Activated naive CD4-positive, alpha-beta T cell (primary cell): ENCODE data around the gene HIKESHI.
"Not testable (repeated sequence)": the region's sequence is repeated elsewhere in the genome, so short reads cannot be mapped to it uniquely, and the experiment has no call there.

ENCODE experiments used
- DNase-seq, 4 experiments: peaks; one replicate each; lab custom pipeline; 2025; lab: John Stamatoyannopoulos, UW

HIKESHI gene

DNA sequence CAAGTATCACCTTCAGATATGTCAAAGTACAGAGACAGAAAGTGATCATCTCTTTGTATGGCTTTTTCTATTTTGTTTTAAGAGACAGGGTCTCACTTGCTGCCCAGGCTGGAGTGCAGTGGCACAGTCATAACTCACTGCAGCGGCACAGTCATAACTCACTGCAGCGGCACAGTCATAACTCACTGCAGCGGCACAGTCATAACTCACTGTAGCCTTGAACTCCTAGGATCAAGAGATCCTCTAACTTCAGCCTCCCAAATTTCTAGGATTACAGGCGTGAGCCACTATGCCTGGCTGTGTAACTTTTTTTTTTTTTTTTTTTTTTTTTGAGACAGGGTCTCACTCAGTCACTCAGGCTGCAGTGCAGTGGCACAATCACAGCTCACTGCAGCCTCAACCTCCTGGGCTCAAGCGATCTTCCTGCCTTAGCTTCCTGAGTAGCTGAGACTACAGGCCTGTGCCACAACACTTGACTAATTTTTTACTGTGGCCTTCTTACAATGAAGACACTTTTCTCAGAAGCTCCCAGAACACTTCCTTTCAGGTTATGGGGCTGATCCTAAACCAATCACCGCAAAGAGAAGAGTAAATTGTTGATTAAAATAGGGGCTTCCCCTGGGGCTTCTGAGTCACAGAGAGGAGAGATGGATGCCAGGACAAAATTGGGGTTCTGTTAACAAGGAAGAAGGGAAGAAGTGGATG, 9.0 kb upstream of the HIKESHI start:
- DNase-seq, result no peak

DNA sequence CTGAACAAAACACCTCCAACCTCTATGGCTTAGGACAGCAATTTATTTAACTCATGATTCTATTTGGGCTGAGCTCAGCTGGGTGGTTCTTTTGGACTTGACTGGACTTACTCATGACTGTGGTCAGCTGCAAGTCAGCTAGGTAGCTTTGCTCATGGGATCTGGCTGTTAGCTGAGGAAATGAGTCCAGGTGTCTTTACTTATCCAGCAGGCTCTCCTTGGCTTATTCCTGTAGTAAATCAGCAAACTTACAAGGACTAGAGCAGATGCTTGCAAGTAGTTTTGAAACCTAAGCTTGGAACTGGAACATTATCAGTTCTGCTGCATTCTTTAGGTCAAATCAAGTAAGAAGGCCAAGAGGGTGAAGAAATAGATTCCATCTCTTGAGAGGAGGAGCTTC, 8.0 kb upstream of the HIKESHI start:
- DNase-seq, result no peak

DNA sequence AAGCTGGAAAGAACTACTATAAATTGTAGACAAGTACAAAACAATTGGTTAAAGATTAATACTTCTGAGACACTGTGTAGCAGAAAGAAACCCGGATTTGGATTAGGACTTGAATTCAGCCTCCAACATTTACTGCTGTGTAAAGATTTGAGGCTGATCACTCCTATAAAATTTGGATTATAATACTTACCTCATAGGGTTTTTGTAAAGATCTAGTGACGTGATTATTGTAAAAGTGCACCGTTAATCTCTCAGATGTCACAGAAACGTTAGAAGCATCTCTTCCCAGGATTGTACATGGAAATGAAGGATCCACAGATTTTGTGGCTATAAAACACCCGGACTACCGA, 323 bp upstream of the HIKESHI start:
- no peak for DNase-seq

DNA sequence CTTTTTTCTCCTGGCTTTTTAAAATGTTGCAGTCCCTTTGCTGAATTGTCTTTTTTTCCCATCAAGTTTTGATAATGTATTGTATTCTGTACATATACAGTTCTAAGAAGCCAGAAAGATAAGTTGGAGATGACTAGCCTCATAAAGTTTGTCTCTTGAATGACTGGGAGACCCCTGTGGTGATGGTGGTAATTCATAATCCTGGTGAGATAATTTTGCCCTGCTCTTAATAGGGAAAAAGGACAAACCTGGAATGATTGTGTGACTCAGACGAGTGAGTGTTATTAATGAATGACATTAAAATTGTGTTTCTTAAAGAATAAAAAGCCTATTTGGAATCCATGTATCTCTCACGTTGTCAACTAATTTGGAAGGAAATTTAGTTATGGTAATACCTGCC, 1.2 kb downstream of the HIKESHI start:
- no peak for DNase-seq

DNA sequence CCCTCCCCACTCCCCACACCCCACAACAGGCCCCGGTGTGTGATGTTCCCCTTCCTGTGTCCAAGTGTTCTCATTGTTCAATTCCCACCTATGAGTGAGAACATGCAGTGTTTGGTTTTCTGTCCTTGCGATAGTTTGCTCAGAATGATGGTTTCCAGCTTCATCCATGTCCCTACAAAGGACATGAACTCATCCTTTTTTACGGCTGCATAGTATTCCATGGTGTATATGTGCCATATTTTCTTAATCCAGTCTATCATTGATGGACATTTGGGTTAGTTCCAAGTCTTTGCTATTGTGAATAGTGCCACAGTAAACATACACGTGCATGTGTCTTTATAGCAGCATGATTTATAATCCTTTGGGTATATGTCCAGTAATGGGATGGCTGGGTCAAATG, 6.7 kb downstream of the HIKESHI start:
- not testable (repeated sequence) for DNase-seq

DNA sequence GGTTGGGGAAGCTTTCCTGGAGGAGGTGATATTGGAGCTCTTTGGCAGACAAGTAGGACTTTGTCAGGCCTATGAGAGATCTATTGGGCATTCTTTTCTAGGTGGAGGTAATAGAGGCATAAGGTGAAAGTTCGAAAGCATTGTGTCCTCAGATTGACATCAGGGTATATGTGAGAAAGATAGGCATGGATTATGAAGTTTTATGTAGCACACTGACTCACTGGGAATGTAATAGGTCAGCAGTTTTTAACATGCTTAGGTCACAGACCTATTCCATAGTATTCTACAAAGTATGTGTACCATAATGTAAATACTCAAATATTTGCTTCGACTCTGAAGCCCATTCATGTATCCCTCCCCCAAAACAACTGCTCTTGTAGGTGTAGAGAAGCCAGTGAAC, 11.8 kb downstream of the HIKESHI start:
- no peak for DNase-seq

DNA sequence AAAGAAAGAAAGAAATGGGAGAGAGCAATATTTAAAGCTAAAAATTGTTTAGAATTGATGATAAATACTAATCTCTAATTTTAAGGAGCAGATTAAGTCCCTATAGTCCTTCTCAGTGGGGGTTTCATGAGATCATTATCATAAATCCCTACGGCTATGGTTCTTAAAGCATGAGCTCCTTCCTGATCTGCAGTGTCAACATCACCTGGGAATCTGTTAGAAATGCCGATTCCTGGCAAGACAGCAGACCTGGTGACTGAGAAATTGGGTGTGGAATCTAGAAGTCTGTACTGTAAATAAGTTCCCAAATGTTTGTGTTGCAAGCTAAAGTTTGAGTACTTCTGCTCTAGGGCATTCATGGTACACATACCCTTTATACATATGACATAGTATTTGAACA, 12.6 kb downstream of the HIKESHI start:
- DNase-seq, result no peak

DNA sequence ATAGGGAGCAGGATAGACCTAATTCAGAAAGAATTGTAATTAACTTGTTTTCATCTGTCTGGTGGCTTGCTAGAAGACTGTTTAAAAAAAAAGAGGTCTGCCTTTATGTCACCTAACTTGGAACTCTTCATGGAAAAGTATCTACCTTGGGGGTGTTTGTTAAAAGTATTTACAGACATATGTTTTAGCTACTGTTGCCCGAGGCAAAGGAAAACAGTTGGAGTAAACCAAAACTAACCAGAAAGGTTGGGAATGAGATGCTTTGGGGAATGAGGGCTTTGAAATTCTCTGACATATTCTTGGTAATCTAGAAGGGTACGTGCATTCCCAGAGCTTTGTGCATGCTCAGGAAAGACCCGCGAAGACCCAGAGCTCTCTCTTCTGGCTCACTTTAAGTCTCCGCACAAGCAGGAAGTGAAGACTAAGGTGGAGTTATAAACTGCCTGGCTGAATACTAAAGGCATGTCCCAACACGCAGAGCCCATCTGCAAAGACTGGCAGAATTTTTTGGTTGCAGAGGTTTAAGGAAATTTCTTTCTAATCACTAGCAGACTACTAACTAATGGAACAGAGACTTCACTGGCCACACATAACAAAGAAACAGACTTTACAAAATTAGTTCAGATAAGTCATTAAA, 33.2 kb downstream of the HIKESHI start:
- DNase-seq, result no peak

DNA sequence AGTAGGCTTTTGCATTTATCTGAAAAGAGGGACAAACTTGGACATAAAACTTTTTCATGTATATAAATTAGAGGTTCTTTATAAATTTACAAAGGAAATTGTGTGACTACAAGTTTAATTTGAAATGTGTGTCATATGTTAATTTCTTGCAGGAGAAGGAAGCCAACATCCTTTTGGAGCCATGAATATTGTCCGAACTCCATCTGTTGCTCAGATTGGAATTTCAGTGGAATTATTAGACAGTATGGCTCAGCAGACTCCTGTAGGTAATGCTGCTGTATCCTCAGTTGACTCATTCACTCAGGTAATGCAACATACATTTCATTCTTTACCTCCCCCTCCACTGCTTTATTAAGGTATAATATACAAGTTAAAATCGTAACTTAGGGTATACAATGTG, 35.2 kb downstream of the HIKESHI start:
- DNase-seq, result no peak

DNA sequence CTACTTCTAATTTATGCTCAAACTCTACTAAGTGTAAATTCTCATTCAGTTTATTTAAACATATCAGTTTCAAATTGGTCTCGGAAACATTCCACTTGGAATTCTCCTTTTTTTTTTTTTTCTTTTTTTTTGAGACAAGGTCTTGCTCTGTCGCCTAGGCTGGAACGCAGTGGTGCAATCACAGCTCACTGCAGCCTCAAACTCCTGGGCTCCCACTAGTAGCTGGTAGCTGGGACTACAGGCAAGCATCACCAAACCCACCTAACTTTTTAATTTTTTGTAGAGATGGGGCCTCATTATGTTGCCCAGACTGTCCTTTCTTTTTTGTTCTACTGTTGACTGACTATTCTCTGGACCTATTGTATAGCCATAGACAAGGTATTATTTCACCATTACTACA, 39.3 kb downstream of the HIKESHI start:
- no peak for DNase-seq

DNA sequence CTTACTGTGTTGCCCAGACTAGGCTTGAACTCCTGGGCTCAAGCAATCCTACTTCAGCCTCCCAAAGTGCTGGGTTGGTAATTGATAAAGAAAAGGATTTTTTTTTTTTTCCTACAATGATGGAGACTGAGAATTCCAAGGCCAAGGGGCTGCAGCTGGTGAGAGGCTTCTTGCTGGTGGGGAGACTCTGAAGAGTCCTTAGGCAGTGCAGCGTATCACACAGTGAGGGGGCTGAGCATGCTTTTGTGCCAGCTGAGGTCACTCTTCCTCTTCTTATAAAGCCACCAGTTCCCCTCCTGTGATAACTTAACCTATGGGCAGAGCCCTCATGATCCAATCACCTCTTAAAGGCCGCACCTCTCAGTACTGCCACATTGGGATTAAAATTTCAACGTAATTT, 44.5 kb downstream of the HIKESHI start:
- DNase-seq, result no peak

DNA sequence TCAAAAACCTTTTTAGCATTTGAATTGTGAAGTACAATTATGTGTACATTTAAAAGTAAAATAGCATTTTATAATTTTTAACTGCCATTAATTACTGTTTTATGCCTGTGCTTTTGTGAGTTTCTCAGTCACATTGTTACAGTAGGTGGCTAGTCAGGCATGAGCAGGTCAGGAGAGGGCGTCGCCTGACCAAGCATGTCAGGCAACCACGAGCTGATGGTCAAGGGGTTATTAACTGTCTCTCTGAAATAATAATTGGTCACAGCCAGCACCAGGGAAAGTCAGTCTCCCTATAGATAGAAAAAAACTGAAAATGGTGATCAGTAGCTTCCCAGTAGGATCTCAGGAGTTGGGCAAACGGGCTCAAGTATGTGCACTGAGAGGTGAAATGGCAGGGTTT, 53.2 kb downstream of the HIKESHI start:
- no peak for DNase-seq

DNA sequence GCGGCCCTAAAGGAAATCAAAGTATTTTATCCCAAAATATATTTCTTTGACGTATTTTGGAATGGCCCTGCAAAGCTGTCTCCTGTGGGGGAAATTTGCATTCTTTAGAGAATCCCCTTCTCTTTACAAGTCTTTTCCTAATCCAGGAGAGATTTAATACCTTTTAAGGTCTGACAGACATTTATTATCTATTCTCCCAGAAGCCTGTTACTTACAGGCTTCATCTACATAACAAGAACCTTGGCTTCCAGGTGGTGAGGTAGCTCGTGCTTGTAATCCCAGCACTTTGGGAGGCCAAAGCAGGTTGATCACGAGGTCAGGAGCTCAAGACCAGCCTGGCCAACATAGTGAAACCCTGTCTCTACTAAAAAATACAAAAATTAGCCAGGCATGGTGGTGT, 55.4 kb downstream of the HIKESHI start:
- DNase-seq, result not testable (repeated sequence)

DNA sequence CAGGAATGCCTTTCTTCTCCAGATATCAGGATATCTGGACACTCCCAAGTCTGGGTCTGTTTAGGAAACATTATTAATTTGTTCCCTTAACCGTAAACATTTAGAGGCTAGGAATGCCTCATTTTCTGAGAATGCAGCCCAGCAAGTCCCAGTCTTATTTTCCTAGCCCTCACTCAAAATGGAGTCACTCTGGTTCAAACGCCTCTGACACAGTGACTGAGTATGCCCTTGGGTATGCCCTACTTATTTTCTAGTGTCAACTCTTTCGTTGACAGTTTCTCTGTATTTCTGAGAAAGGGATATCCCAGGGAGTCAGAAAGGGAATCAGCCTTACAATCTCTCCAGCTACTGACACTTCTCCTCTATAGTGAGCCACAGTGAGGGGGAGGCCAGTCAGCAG, 56.7 kb downstream of the HIKESHI start:
- no peak for DNase-seq

DNA sequence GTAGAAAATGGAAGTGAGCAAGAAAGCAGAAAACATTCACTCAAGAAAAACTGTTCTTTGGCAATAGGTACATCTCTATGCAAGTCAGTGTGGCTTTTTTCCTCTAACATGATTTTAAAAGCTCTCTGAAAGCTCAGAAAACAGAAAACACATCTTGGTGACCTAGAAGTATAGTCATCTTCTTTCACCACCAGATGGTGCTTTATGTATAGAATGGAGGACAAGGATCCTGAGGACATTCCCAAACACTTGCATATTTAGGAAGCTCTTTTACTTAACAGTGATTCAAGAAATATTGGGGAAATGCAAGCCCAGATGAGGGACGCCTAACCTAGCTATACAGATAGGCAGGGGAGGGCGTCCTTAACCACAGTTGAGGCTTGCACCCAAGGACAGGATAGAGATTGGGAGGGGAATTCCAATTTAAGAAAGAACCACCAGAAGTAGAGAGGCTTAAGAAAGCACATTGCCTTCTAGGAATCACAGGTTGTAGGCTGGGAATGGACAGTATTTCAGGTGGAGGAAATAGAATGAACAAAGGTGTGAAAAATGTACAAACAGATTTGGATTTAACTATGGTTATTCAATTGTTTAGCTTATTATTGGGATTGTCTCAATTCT, 58.8 kb downstream of the HIKESHI start:
- no peak for DNase-seq

DNA sequence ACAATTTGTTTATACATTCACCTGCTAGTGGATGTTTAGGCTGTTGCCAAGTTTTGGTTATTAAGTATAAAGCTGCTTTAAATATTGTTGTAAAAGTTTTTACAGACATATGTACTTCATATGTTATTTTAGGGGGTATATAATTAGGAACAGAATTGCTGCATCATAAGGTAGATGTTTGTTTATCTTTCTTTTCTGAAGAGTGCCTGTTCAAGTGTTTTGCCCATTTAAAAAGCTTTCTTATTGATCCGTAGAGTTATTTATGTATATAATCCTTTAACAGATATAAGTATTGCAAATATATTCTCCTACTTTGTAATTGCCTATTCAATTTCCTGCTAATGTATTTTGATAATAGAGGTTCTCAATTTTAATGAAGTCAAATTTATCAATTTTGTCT, 61.4 kb downstream of the HIKESHI start:
- DNase-seq, result no peak

DNA sequence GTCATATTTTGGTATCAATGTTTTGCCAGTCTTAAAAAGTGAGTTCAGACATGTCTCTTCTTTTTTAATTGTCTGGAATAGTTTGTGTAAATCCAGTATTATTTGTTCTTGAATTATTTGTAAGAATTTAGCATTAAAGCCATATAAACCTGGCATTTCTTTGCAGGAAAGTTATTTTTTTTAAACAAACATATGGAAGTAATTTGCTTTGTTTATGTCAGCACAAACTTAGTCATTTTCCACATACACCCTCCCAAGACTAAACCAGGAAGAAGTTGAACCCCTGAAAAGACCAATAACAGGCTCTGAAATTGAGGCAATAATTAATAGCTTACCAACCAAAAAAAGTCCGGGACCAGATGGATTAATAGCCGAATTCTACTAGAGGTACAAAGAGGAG, 63.5 kb downstream of the HIKESHI start:
- no peak for DNase-seq

DNA sequence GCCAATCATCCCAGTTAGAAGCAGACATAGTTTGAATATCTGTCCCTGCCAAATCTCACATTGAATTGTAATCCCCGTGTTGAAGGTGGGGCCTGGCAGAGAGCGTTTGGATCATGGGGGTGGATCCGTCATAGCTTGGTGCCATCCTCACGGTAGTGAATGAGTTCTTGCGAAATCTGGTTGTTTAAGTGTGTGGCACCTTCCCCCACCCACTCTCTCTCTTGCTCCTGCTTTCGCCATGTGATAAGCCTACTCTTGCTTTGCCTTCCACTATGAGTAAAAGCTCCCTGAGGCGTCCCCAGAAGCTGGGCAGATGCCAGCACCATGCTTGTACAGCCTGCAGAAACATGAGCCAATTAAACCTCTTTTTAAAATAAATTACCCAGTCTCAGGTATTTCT, 67.6 kb downstream of the HIKESHI start:
- DNase-seq, result no peak

DNA sequence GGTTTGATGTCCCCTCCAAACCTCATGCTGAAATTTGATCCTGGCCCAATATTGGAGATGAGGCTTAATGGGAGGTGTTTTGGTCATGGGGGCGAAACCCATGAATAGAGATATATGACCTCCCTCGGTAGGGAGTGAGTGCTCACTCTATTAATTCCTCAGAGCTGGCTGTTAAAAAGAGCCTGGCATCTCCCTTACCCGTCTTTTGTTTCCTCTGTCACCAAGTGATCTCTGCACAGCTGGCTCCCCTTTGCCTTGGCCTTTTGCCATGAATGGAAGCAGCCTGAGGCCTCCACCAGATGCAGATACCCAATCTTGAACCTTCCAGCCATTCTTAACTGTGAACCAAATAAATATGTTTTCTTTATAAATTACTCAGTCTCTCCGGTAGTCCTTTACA, 68.1 kb downstream of the HIKESHI start:
- no peak for DNase-seq

DNA sequence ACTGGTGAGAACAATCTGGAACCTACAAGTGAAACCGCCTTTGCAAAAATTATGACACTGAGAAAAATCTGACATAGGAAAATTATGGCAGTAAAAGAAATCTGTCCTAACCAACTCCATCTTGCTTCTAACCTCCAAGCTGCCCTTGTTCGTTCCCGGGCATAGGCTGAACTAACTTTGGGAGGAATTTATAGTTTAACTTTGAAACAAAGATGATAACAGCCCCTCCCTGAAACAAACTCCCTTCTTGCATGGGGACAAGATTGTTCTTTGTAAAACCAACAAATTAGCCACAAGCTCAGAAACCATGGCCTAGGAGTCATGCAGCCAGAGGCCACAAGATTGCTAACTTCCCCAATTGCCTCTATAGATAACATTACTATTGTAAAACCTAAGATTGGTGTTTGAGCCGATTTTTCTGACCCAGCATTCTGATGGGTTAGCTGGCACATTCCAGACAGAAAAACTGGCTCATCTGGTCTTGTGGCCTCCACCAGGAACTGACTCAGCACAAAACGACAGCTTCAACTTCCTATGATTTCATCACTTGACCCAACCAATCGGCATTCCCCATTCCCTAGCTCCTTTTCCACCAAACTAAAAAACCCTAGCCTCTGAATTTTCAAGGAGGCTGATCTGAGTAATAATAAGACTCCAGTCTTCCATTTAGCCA, 69.0 kb downstream of the HIKESHI start:
- DNase-seq, result no peak

DNA sequence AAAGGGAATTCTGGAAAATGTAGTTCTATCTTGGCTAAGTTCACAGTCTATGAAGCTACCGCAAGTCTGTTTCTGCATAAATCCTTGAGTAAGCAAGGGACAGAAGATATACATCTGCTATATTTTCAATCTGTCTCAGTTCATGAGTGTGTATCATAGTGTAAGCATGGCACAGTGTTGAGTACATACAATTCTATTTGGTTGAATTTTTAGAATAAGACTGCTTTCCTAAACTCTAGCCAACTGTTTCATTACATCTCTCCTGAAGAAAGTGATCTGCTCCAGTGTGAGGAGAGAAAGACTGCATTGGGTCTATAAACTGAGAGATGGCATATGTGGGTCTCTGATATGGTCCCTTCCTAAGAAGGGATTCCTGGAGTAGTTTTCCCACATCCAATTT, 70.0 kb downstream of the HIKESHI start:
- DNase-seq, result no peak

DNA sequence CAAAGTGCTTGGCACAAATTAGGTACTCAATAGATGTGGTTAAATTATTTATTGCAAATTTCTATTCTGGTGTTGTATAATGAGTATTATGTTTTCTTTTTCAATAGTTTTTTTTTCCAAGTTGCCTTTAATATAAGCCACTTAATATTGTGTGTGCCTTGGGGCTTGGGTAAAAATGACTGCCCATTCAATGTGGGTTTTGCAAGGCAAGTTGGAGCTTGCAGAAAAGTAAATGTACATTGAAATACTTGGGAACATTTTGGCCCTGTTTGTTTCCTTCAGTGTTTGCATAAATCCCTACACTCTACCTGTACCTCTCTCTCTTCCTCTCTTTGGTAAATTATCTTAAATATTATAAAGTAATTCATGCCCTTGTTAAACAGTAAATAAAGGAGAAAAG, 70.5 kb downstream of the HIKESHI start:
- DNase-seq, result no peak

DNA sequence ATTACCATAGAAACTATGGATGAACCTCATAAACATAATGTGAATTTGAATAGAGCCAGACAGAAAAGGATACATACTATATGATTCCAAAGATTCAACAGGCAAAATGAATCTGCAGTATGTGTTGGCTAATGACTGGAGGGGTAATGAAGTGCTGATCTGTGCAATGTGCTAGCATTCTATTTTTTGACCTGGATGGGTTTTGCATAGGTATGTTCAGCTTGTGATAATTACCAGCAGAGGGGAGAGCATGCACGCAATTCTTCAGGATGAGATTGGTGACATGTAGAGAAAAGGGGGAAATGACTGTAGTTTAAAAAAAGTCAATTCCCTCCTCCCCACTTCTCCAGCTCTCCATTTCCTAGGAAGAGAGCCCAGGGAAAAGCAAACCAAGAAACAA, 72.0 kb downstream of the HIKESHI start:
- DNase-seq, result no peak
